ENCODE data around the gene NDUFAF5. TPM values are rescaled to one million over a fixed set of nuclear protein-coding genes. Genes with fewer than 3 reads are reported as not detected.

Gene NDUFAF5
- total RNA-seq, 1 experiment from 2014 or later, result 40.2 TPM

DNA sequence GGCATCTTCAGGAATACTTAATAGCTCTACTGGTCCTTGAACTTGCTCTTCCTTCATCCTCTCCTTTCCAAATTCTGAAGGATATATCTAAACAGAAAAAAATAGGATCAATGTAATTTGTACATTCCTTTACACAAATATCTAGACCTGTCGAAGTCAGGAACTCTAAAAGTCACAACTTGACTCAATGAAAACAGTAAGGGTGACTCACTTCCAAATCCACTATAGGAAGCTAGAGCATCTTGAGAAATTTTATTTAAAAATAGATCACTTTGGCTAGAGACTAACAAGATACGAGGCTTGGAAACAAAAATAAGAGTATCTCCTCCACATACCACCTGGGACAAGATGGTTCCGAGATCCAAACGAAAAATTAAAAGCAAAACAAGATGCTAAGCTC, 12.3 kb upstream of the NDUFAF5 start:
- H3K27ac ChIP-seq (ENCODE audit: insufficient read length, low read depth, low read length), result no peak overlapping the region
- H2AFZ ChIP-seq (ENCODE audit: low read length), result no peak overlapping the region
- no peak overlapping the region for H3K4me3 Mint-ChIP-seq
- H3K9me3 ChIP-seq (ENCODE audit: control insufficient read depth, low read depth, low read length), result no peaks in the 10 kb centered on the region
- no peak overlapping the region for H2AK5ac ChIP-seq (ENCODE audit: insufficient read length, low read length)
- TF ChIP-seq, protein P1, sequence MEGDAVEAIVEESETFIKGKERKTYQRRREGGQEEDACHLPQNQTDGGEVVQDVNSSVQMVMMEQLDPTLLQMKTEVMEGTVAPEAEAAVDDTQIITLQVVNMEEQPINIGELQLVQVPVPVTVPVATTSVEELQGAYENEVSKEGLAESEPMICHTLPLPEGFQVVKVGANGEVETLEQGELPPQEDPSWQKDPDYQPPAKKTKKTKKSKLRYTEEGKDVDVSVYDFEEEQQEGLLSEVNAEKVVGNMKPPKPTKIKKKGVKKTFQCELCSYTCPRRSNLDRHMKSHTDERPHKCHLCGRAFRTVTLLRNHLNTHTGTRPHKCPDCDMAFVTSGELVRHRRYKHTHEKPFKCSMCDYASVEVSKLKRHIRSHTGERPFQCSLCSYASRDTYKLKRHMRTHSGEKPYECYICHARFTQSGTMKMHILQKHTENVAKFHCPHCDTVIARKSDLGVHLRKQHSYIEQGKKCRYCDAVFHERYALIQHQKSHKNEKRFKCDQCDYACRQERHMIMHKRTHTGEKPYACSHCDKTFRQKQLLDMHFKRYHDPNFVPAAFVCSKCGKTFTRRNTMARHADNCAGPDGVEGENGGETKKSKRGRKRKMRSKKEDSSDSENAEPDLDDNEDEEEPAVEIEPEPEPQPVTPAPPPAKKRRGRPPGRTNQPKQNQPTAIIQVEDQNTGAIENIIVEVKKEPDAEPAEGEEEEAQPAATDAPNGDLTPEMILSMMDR (conservative IDR thresholded peaks at IDR 0.05), result no peak
- no peak overlapping the region for H2BK20ac ChIP-seq (ENCODE audit: low read depth, low read length, poor library complexity, severe bottlenecking)
- no peak overlapping the region for H3K23ac ChIP-seq (ENCODE audit: insufficient read length, low read depth, low read length)
- peaks cover 56 to 87% (median 78%) of the 10 kb centered on the region in 3 experiments for H3K36me3 Mint-ChIP-seq (ENCODE audit: insufficient read depth in 1 of 3, low read depth in 3 of 3)
- no peaks in the 10 kb centered on the region for H3K79me2 ChIP-seq (ENCODE audit: insufficient read depth, low read length)
- no peak overlapping the region for H3K4me2 ChIP-seq (ENCODE audit: insufficient read depth, insufficient read length, low read length)
- H3K79me1 ChIP-seq (ENCODE audit: insufficient read depth, low read depth, low read length, poor library complexity, severe bottlenecking), result no peaks in the 10 kb centered on the region
- no peak overlapping the region for H4K5ac ChIP-seq (ENCODE audit: insufficient read length, low read depth, low read length)
- no peak overlapping the region for H3K18ac ChIP-seq (ENCODE audit: insufficient read length, low read depth, low read length)
- no peak overlapping the region for H3K14ac ChIP-seq (ENCODE audit: insufficient read depth, low read length)
- H3K27me3 ChIP-seq (ENCODE audit: insufficient read depth, low read length), result no peaks in the 10 kb centered on the region
- no peak overlapping the region; a peak in 1 of 7 replicates for H3K27ac Mint-ChIP-seq
- H4K91ac ChIP-seq (ENCODE audit: insufficient read length, low read depth, low read length), result no peak overlapping the region
- no peak overlapping the region for H2BK12ac ChIP-seq (ENCODE audit: insufficient read length, low read depth, low read length)
- no peaks in the 10 kb centered on the region for H3K23me2 ChIP-seq (ENCODE audit: insufficient read length, low read depth, low read length, poor library complexity, severe bottlenecking)
- no peak overlapping the region for H3K9ac ChIP-seq (ENCODE audit: extremely low read depth, insufficient read length, low read length)
- no peak overlapping the region for H3K56ac ChIP-seq (ENCODE audit: insufficient read length, low read depth, low read length)
- no CpG with 5 or more reads among the region's 4 CpGs for WGBS (ENCODE audit: extremely low coverage, insufficient read length, low lambda C conversion rate)
- H3K27me3 Mint-ChIP-seq (ENCODE audit: low read depth), result no peaks in the 10 kb centered on the region
- H3T11ph ChIP-seq (ENCODE audit: low read length), result no peak overlapping the region
- peaks cover 0 to 5% of the 10 kb centered on the region in 2 experiments; a peak in 2 of 5 replicates for H3K9me3 Mint-ChIP-seq
- H2BK5ac ChIP-seq (ENCODE audit: insufficient read length, low read length), result no peak overlapping the region
- H4K20me1 ChIP-seq (ENCODE audit: control insufficient read depth, insufficient read depth, insufficient read length), result no peaks in the 10 kb centered on the region
- no peak overlapping the region for H3K4ac ChIP-seq (ENCODE audit: low read depth, low read length)
- no peak for DNase-seq
- no peak overlapping the region for H4K8ac ChIP-seq (replicated peaks; ENCODE audit: insufficient read length, low read depth, low read length)
- H2BK120ac ChIP-seq (ENCODE audit: low read depth, low read length, poor library complexity, severe bottlenecking), result no peak overlapping the region
- H3K4me1 Mint-ChIP-seq, result no peaks in the 10 kb centered on the region
- H3K4me1 ChIP-seq (ENCODE audit: insufficient read depth, low read length), result no peaks in the 10 kb centered on the region
- no peak overlapping the region for H2BK15ac ChIP-seq (ENCODE audit: low read depth, low read length)

Measured in H9 (cell line).